OCI-LY1 (cell line): ENCODE measurements around the gene KBTBD8.

Source experiments
- H2AFZ ChIP-seq: fragments of 200-600 bp; sonication (generic), shearing (Covaris generic); 2 replicates; pipeline ENCODE4 v1.6.0; 2014; ENCODE audit warnings: antibody characterized with exemption, mild to moderate bottlenecking, low read length
- H3F3A ChIP-seq: fragments of 200-600 bp; sonication (generic), shearing (Covaris generic); 2 replicates; pipeline ENCODE4 v1.6.0; 2014; ENCODE audit warnings: mild to moderate bottlenecking, antibody characterized with exemption, low read length, moderate library complexity; ENCODE audit not compliant: insufficient read depth
- H3K27ac ChIP-seq: fragments of 200-600 bp; sonication (generic); 2 replicates; pipeline ENCODE4 v1.5.1; 2014; ENCODE audit warnings: low read length, mixed run types, mild to moderate bottlenecking, low read depth; ENCODE audit not compliant: poor library complexity, severe bottlenecking
- H3K27me3 ChIP-seq: fragments of 200-600 bp; sonication (generic); 2 replicates; pipeline ENCODE4 v1.6.0; 2014; ENCODE audit warnings: antibody characterized with exemption, mild to moderate bottlenecking, low read length, moderate library complexity; ENCODE audit not compliant: insufficient read depth
- H3K36me3 ChIP-seq: fragments of 200-600 bp; sonication (generic); 2 replicates; pipeline ENCODE4 v1.6.1; 2014; ENCODE audit warnings: mild to moderate bottlenecking, antibody characterized with exemption, low read length, moderate library complexity, mixed read lengths; ENCODE audit not compliant: insufficient read depth
- H3K4me1 ChIP-seq: fragments of 200-600 bp; sonication (generic); 2 replicates; pipeline ENCODE4 v1.5.1; 2014; ENCODE audit warnings: mild to moderate bottlenecking, low read length, moderate library complexity; ENCODE audit not compliant: insufficient read depth, severe bottlenecking
- H3K4me2 ChIP-seq: fragments of 200-600 bp; sonication (generic), shearing (Covaris generic); 2 replicates; pipeline ENCODE4 v1.6.1; 2014; ENCODE audit warnings: low read length
- H3K4me3 ChIP-seq: fragments of 200-600 bp; sonication (generic); 2 replicates; pipeline ENCODE4 v1.5.1; 2014; ENCODE audit warnings: low read length, low read depth, mild to moderate bottlenecking, mixed read lengths; ENCODE audit not compliant: poor library complexity, severe bottlenecking
- H3K79me2 ChIP-seq: fragments of 200-600 bp; shearing (Covaris generic); 2 replicates; pipeline ENCODE4 v1.6.1; 2016; ENCODE audit warnings: mixed run types, low read length, mixed read lengths; ENCODE audit not compliant: insufficient read depth
- H3K9ac ChIP-seq: fragments of 200-600 bp; sonication (generic), shearing (Covaris generic); 2 replicates; pipeline ENCODE4 v1.6.1; 2014; ENCODE audit warnings: mild to moderate bottlenecking, low read length, mixed read lengths
- H3K9me2 ChIP-seq: fragments of 200-600 bp; sonication (generic), shearing (Covaris generic); 2 replicates; pipeline ENCODE4 v1.6.1; 2014; ENCODE audit warnings: low read depth, mild to moderate bottlenecking, low read length, mixed read lengths
- H3K9me3 ChIP-seq: fragments of 200-600 bp; shearing (Covaris generic); 2 replicates; pipeline ENCODE4 v1.6.1; 2014; ENCODE audit warnings: low read length, mixed read lengths
- H4K20me1 ChIP-seq: fragments of 200-600 bp; sonication (generic), shearing (Covaris generic); 2 replicates; pipeline ENCODE4 v1.6.0; 2016; ENCODE audit warnings: mild to moderate bottlenecking, low read length; ENCODE audit not compliant: insufficient read depth
- CTCF ChIP-seq: fragments of 200-600 bp; sonication (generic), shearing (Covaris generic); IDR thresholded peaks from 2 replicates; pipeline ENCODE4 v1.5.1; 2017; ENCODE audit warnings: mild to moderate bottlenecking, antibody characterized with exemption, low read length, moderate library complexity, mixed read lengths
- EZH2 ChIP-seq: fragments of 200-600 bp; sonication (generic), shearing (Covaris generic); IDR thresholded peaks from 2 replicates; pipeline ENCODE4 v1.8.0; 2017; ENCODE audit warnings: borderline replicate concordance, mixed run types, mild to moderate bottlenecking, antibody characterized with exemption, low read length, moderate library complexity, mixed read lengths

The KBTBD8 gene

GRCh38 chr3:67005974-67006373 is 7.9 kb downstream of the KBTBD8 start:
- Histone ChIP-seq H3F3A (no peaks in the 10 kb centered on the region), H3K27ac (no peak overlapping the region), H3K9me3 (no peaks in the 10 kb centered on the region), H3K36me3 (peaks cover 61% of the 10 kb centered on the region), H2AFZ (no peak overlapping the region), H4K20me1 (no peaks in the 10 kb centered on the region), H3K4me2 (peak overlapping the region; percentile 5; the same call in 1 of the 2 replicates), H3K9ac (no peak overlapping the region), H3K9me2 (no peaks in the 10 kb centered on the region), H3K4me3 (no peak overlapping the region), H3K79me2 (no peaks in the 10 kb centered on the region), H3K4me1 (peaks cover 17% of the 10 kb centered on the region), H3K27me3 (no peaks in the 10 kb centered on the region)
- no peak for TF ChIP-seq EZH2
- no peak for TF ChIP-seq CTCF

- Histone ChIP-seq H3F3A (no peaks in the 10 kb centered on the region), H3K9me2 (no peaks in the 10 kb centered on the region), H3K27me3 (no peaks in the 10 kb centered on the region), H3K4me2 (no peak overlapping the region), H3K27ac (no peak overlapping the region), H3K36me3 (peaks cover 62% of the 10 kb centered on the region), H3K4me1 (peaks cover 13% of the 10 kb centered on the region), H3K79me2 (no peaks in the 10 kb centered on the region), H3K4me3 (no peak overlapping the region), H3K9ac (no peak overlapping the region), H4K20me1 (no peaks in the 10 kb centered on the region), H3K9me3 (no peaks in the 10 kb centered on the region), H2AFZ (no peak overlapping the region)
- no peak for TF ChIP-seq CTCF
- TF ChIP-seq EZH2 = no peak
Measured at GRCh38 chr3:67006460-67006859, 8.4 kb downstream of the KBTBD8 start.

GRCh38 chr3:67008388-67008787 is 10.3 kb downstream of the KBTBD8 start:
- Histone ChIP-seq H4K20me1 (no peaks in the 10 kb centered on the region), H3K27ac (no peak overlapping the region), H3K4me2 (no peak overlapping the region), H3K9me2 (no peaks in the 10 kb centered on the region), H3K9me3 (no peaks in the 10 kb centered on the region), H3K9ac (no peak overlapping the region), H3K36me3 (peaks cover 53% of the 10 kb centered on the region), H3K79me2 (no peaks in the 10 kb centered on the region), H2AFZ (no peak overlapping the region), H3K4me1 (peaks cover 13% of the 10 kb centered on the region), H3K4me3 (no peak overlapping the region), H3F3A (no peaks in the 10 kb centered on the region), H3K27me3 (no peaks in the 10 kb centered on the region)
- TF ChIP-seq EZH2 (no peak), CTCF (no peak)
